Mucosa of stomach (tissue), 1 donor: ENCODE data around the gene TMEM161B.
"Not testable (repeated sequence)": the region's sequence is repeated elsewhere in the genome, so short reads cannot be mapped to it uniquely, and the experiment has no call there.

Source experiments
- H3K27me3 ChIP-seq: one replicate; pipeline ENCODE4 v1.7.0; 2013; ENCODE audit warnings: mild to moderate bottlenecking, low read length; ENCODE audit not compliant: control insufficient read depth, insufficient read depth
- H3K36me3 ChIP-seq: one replicate; pipeline ENCODE4 v1.7.0; 2013; ENCODE audit warnings: low read length; ENCODE audit not compliant: control insufficient read depth, insufficient read depth
- H3K4me1 ChIP-seq: one replicate; pipeline ENCODE4 v1.7.0; 2013; ENCODE audit warnings: mild to moderate bottlenecking, low read length; ENCODE audit not compliant: control insufficient read depth, insufficient read depth
- H3K4me3 ChIP-seq: one replicate; pipeline ENCODE4 v1.7.0; 2013; ENCODE audit warnings: low read length
- H3K9ac ChIP-seq: one replicate; pipeline ENCODE4 v1.7.0; 2013; ENCODE audit warnings: mild to moderate bottlenecking, low read length, moderate library complexity
- H3K9me3 ChIP-seq: one replicate; pipeline ENCODE4 v1.7.0; 2013; ENCODE audit warnings: mild to moderate bottlenecking, low read length, moderate library complexity; ENCODE audit not compliant: control insufficient read depth
- donor health status: Pancreatic carcinoma.

Gene TMEM161B

DNA sequence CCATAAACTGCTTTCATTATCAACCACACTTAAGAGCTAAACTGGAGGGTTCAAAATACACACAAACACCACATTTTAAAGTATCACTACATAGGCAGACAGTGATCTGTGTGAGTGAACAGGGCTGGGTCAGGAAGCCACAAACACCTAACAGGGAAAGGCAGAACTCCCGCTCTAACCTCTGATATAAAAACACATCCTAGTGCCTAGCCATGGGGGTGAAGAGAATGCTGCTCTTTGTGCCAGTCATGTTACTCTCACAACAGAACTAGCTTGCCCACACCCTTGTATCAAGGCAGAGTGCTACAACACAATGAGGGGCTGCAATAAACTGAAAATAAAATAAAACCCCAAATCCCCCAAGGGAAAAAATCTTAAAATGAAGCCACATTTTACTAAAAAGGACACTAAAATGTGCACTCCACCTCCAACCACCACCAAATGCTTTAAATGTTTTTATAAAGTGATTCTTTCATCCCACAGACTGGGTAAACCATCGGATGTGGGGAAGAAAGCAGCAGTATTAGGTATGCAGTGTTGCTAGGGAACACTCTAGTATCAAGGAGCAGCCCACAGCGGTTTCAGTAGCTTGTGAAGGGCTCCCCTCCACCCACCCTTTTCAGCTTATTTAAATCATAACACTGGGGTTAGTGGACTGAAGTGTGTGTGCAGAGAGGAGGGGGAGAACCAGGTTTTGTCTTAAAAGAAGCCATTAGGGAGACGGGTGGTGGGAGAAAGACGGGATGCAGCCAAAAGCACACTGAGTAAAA is 64.5 kb downstream of the TMEM161B start:
- no peak overlapping the region for H3K4me3 ChIP-seq
- no peaks in the 10 kb centered on the region for H3K9me3 ChIP-seq

GRCh38 chr5:88195636-88196035 is 73.0 kb downstream of the TMEM161B start:
- no peaks in the 10 kb centered on the region for H3K4me1 ChIP-seq
- no peaks in the 10 kb centered on the region for H3K27me3 ChIP-seq
- no peaks in the 10 kb centered on the region for H3K9me3 ChIP-seq
- no peak overlapping the region for H3K4me3 ChIP-seq
- no peak overlapping the region for H3K9ac ChIP-seq
- no peaks in the 10 kb centered on the region for H3K36me3 ChIP-seq

More for the DNA sequence above, 64.5 kb downstream of the TMEM161B start:
- no peaks in the 10 kb centered on the region for H3K36me3 ChIP-seq
- H3K27me3 ChIP-seq: no peaks in the 10 kb centered on the region
- H3K9ac ChIP-seq: no peak overlapping the region
- no peaks in the 10 kb centered on the region for H3K4me1 ChIP-seq

DNA sequence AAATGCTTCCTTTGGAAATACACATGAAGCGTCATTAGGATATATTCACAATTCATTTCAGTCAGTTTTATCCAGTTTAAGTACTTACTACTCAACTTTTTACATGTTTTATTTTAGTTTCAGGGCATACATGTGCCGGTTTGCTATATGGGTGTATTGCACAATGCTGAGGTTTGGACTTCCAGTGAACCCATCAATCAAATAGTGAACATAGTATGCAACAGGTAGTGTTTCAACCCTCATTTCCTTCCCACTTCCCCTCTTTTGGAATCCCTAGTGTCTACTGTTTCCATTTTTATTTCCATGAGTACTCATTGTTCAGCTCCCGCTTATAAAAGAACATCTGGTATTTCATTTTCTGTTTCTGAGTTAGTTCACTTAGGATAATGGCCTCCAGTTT is 74.7 kb downstream of the TMEM161B start:
- Histone ChIP-seq H3K27me3 (no peaks in the 10 kb centered on the region), H3K4me1 (no peaks in the 10 kb centered on the region), H3K9me3 (peaks cover 2% of the 10 kb centered on the region), H3K36me3 (no peaks in the 10 kb centered on the region), H3K4me3 (no peak overlapping the region), H3K9ac (no peak overlapping the region)

DNA sequence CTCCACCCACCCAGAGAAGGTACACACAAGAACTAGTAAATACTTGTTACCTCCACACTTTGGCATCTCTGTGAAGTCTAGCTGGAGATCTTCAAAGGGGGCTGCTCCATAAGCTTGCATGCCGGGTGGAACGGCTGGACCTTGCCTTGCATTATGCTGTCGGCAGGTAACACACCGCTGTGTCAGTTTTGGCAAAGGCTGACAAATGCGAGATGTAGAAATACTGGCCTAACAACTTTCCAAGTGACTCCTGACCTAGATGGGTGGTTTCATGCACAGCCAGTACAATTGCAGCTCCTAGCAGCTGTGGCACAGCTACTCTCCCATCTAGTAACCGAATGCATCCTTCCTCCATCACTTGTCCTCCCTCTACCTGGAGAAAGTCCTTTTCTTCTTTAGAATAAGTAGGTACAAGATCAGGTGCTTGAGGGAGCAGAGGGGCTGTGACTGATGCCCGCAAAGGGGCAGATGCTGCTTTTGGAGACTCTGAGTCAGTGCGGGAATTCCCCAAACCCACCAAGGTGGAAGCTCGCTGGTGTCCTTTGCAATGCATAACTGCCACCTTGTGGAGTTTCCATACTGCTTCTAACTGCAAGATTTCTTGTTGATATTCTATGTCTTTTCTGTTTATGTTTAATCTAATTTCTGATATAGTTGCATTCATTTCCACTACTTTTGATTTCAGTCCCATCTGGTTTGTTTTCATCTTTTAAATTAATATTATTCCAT is 78.4 kb downstream of the TMEM161B start:
- Histone ChIP-seq H3K27me3 (no peaks in the 10 kb centered on the region), H3K36me3 (no peaks in the 10 kb centered on the region), H3K4me3 (no peak overlapping the region), H3K4me1 (no peaks in the 10 kb centered on the region), H3K9ac (no peak overlapping the region), H3K9me3 (peaks cover 10% of the 10 kb centered on the region)

GRCh38 chr5:88189484-88189883 is 79.2 kb downstream of the TMEM161B start:
- H3K36me3 ChIP-seq, H3K27me3 ChIP-seq, H3K4me1 ChIP-seq, H3K9me3 ChIP-seq, H3K9ac ChIP-seq, H3K4me3 ChIP-seq: not testable (repeated sequence)

- Histone ChIP-seq H3K36me3 (no peaks in the 10 kb centered on the region), H3K27me3 (no peaks in the 10 kb centered on the region), H3K9me3 (peaks cover 10% of the 10 kb centered on the region), H3K9ac (no peak overlapping the region), H3K4me3 (no peak overlapping the region), H3K4me1 (no peaks in the 10 kb centered on the region)
Measured at GRCh38 chr5:88188458-88189132, 80.0 kb downstream of the TMEM161B start.

DNA sequence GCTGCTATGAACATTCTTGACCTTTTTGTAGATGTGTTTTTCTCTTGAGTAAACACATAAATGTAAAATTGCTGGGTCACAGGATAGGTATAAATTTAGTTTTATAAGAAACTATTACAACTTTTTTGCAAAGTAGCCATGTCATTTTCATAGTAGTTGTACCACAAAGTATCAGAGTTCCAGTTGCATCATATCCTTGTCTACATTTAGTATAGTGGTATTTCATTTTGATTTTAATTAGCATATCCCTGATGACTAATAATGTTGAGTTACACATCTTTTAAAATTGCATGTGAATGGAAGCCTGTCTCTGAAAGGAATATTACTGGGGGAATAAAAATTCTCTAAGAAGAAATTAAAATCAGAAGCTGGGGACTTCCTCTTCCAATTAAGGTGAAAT is 85.4 kb downstream of the TMEM161B start:
- no peak overlapping the region for H3K9ac ChIP-seq
- H3K4me3 ChIP-seq: no peak overlapping the region
- no peaks in the 10 kb centered on the region for H3K36me3 ChIP-seq

DNA sequence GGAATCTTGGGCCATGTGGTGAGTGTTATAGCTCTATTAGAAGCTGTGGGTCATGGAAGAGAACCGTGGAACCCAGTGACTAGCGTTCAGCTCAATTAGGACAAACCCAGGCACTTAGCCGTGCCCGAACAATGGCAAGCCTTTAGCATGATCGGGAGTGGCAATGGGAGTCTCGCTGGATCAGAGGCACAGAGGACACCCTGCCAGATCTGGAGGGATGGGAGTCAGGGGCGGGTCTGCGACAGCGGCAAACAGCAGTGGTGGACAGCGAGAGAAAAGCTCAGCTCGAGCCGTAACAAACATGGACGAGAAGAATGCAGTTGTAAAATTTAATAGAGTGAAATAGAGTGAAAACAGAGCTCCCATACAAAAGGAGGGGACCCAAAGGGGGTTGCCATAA is 91.2 kb downstream of the TMEM161B start:
- H3K4me1 ChIP-seq, H3K27me3 ChIP-seq, H3K9ac ChIP-seq, H3K36me3 ChIP-seq, H3K9me3 ChIP-seq, H3K4me3 ChIP-seq: not testable (repeated sequence)

More for the DNA sequence above, 85.4 kb downstream of the TMEM161B start:
- peaks cover 2% of the 10 kb centered on the region for H3K9me3 ChIP-seq
- no peaks in the 10 kb centered on the region for H3K4me1 ChIP-seq
- no peaks in the 10 kb centered on the region for H3K27me3 ChIP-seq

GRCh38 chr5:88172847-88173758 is 95.5 kb downstream of the TMEM161B start:
- H3K4me3 ChIP-seq: no peak overlapping the region
- no peak overlapping the region for H3K9ac ChIP-seq
- H3K36me3 ChIP-seq: no peaks in the 10 kb centered on the region

GRCh38 chr5:88159591-88159990 is 109.1 kb downstream of the TMEM161B start:
- Histone ChIP-seq H3K4me3 (no peak overlapping the region), H3K9me3 (no peaks in the 10 kb centered on the region)

More at GRCh38 chr5:88172847-88173758, 95.5 kb downstream of the TMEM161B start:
- Histone ChIP-seq H3K27me3 (no peaks in the 10 kb centered on the region), H3K4me1 (peaks cover 8% of the 10 kb centered on the region), H3K9me3 (no peaks in the 10 kb centered on the region)

DNA sequence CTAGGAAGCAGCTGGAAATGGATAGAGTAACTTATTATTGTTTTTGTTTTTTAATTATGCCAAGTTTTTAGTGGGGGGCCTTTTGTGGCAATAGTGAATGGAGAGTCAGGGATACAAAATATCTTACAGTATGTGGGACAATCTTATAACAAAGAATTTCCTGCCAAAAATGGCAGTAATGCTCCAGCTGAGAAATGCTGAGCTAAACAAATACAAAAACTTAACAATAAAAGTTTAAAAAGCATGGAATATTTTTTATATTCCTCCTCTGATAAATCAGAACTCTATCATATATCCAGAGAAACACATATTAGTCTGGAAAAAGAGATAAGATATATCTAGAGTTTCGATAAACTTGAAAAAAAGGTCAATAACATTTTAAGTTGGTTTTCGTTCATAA is 110.6 kb downstream of the TMEM161B start:
- no peak overlapping the region for H3K4me3 ChIP-seq
- no peaks in the 10 kb centered on the region for H3K9me3 ChIP-seq
- H3K27me3 ChIP-seq: peaks cover 6% of the 10 kb centered on the region
- no peak overlapping the region for H3K9ac ChIP-seq
- H3K36me3 ChIP-seq: no peaks in the 10 kb centered on the region
- H3K4me1 ChIP-seq: no peaks in the 10 kb centered on the region

More at GRCh38 chr5:88159591-88159990, 109.1 kb downstream of the TMEM161B start:
- no peak overlapping the region for H3K9ac ChIP-seq
- no peaks in the 10 kb centered on the region for H3K36me3 ChIP-seq
- H3K27me3 ChIP-seq: peaks cover 6% of the 10 kb centered on the region
- no peaks in the 10 kb centered on the region for H3K4me1 ChIP-seq
